Stimulated activated CD8-positive, alpha-beta memory T cell treated with anti-CD3 and anti-CD28 coated beads, Interleukin-7, amount 100 ng/mL, for 1 hour (primary cell): ENCODE data around the gene C10orf71.

Experiments
- DNase-seq, 2 donors: peaks; one replicate each; pipeline ENCODE4 v3.0.0-alpha.2; 2020; ENCODE audit warnings: low read depth in 2 of 2

C10orf71 gene

GRCh38 chr10:49312246-49312869 is 13.4 kb downstream of the C10orf71 start:
- no peak for DNase-seq

- DNase-seq: no peak
Observed at GRCh38 chr10:49313501-49314070, 14.6 kb downstream of the C10orf71 start.

- DNase-seq: no peak
Observed at GRCh38 chr10:49314806-49315205, 15.8 kb downstream of the C10orf71 start.

GRCh38 chr10:49318028-49318427 is 19.1 kb downstream of the C10orf71 start:
- DNase-seq: no peak

GRCh38 chr10:49318755-49319154 is 19.8 kb downstream of the C10orf71 start:
- no peak for DNase-seq

- DNase-seq: no peak
Observed at GRCh38 chr10:49319206-49319605, 20.2 kb downstream of the C10orf71 start.

- DNase-seq: no peak
Observed at GRCh38 chr10:49320191-49320590, 21.2 kb downstream of the C10orf71 start.

GRCh38 chr10:49321021-49321420 is 22.1 kb downstream of the C10orf71 start:
- DNase-seq: no peak

- no peak for DNase-seq
Observed at GRCh38 chr10:49322371-49323170, 23.6 kb downstream of the C10orf71 start.

GRCh38 chr10:49323171-49323895 is 24.4 kb downstream of the C10orf71 start:
- no peak for DNase-seq

GRCh38 chr10:49323896-49324270 is 24.9 kb downstream of the C10orf71 start:
- no peak for DNase-seq

- no peak for DNase-seq
Observed at GRCh38 chr10:49324711-49325110, 25.7 kb downstream of the C10orf71 start.

GRCh38 chr10:49325131-49325915 is 26.4 kb downstream of the C10orf71 start:
- no peak for DNase-seq

GRCh38 chr10:49325916-49326783 is 27.2 kb downstream of the C10orf71 start:
- no peak for DNase-seq

GRCh38 chr10:49327036-49327813 is 28.3 kb downstream of the C10orf71 start:
- DNase-seq: no peak

- DNase-seq: no peak
Observed at GRCh38 chr10:49328401-49329145, 29.6 kb downstream of the C10orf71 start.

- no peak for DNase-seq
Observed at GRCh38 chr10:49329146-49329505, 30.2 kb downstream of the C10orf71 start.

GRCh38 chr10:49330127-49330665 is 31.2 kb downstream of the C10orf71 start:
- DNase-seq: no peak

GRCh38 chr10:49331431-49331830 is 32.5 kb downstream of the C10orf71 start:
- no peak for DNase-seq
